ENCODE results near the gene DEGS2.
A peak's percentile ranks its signal among the peaks of the same experiment; 100 is the strongest.

Gene DEGS2

DNA sequence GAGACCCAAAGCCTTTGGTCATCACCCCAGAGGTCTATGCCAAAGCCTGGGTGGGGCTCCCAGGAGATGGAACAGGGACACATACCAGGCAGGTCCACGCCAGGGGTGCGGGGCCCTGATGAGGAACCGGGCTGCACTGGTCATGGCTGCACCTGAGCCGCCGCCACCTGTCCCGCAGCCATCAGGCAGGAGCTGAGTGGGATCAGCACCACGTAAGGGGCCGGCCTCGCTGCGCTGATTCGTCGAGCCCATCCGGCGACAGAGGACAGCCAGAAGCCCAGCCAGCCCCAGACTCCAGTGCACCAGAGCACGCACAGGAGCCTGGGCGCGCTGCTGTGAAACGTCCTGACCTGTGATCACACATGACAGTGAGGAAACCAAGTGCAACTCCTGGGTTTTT, 15.9 kb downstream of the DEGS2 start:
- Mint-ChIP-seq H3K36me3 (ENCODE audit: low read depth) (peaks cover 3% of the 10 kb centered on the region), H3K9me3 (no peaks in the 10 kb centered on the region), H3K27ac (no peak overlapping the region), H3K4me3 (no peak overlapping the region), H3K27me3 (ENCODE audit: low read depth) (no peaks in the 10 kb centered on the region), H3K4me1 (peaks cover 13% of the 10 kb centered on the region)
- no peak for TF ChIP-seq CTCF (IDR thresholded peaks at IDR 0.05; ENCODE audit: unreplicated experiment in 3 of 3)

DNA sequence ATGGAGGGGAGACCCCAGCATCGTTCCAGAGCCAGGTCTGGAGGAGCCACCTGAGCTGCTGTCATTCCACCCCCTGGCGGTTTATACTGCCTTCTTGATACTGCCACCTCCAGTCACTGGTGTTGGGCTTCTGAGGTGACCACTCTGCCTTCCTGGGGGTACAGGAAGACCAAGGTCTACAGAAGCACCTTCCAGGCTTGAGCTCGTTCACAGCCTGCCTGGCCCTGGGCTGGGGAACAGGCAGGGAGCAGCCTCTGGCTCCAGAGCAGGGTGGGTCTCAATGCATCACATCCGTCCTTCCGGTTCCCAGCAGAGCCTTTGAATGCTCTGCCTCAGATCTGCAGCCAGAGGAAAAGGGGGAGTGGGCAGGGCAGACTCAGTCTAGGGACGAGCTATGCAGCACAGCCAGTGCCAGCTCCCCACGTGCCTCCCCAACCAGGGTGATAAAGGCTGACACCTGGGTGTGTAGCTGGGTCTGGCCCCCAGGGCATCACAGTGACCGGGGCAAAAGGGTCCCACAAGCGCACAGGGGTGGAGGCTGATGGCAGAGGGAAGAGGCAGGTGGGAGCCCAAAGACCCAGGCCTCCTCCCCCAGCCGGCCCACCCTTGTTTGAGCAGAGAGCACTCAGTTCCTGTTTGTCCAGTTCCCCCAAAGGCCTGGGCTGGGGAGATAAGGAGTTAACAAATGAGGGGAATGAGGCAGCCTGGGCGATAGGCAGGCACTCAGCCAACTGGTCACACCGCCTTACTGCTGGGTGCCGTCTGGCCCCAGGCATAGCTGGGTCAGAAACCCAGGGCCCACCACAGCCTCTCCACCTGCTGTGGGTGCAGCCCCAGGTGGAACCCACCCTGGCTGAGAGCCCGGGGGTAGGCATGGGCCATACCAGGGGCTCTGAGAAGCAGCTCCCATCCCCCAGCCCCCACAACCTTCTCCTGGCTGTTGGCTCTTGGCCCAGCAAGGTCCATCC, 17.1 kb downstream of the DEGS2 start:
- H3K9me3 Mint-ChIP-seq = no peaks in the 10 kb centered on the region
- no peak for TF ChIP-seq CTCF (IDR thresholded peaks at IDR 0.05; ENCODE audit: unreplicated experiment in 3 of 3)
- H3K36me3 Mint-ChIP-seq (ENCODE audit: low read depth) = peaks cover 6% of the 10 kb centered on the region
- no peaks in the 10 kb centered on the region for H3K27me3 Mint-ChIP-seq (ENCODE audit: low read depth)
- no peak overlapping the region for H3K4me3 Mint-ChIP-seq
- peak overlapping the region; percentile 53 to 75 (median 72) for H3K27ac Mint-ChIP-seq
- H3K4me1 Mint-ChIP-seq = peaks cover 13% of the 10 kb centered on the region

DNA sequence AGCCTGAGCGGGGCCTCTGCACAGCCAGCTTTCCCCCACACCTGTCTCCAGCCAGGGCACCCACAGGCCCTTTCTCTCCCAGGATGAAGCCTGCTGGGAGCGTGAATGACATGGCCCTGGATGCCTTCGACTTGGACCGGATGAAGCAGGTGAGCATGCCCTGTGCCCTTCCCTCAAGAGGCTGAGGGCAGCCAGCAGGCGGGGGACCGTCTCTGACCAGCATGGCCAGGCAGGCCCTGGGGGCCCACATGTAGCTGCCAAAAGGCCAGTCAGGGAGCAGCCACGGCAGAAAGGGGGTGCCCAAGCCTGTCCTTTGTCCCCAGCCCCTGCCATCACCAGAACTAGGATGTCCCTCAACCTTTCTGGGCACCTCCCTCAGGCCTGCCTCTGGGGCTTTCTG, 18.3 kb downstream of the DEGS2 start:
- Mint-ChIP-seq H3K4me3 (no peak overlapping the region), H3K27me3 (ENCODE audit: low read depth) (no peaks in the 10 kb centered on the region), H3K9me3 (no peaks in the 10 kb centered on the region), H3K4me1 (peaks cover 21% of the 10 kb centered on the region), H3K36me3 (ENCODE audit: low read depth) (peaks cover 14% of the 10 kb centered on the region), H3K27ac (peak overlapping the region; percentile 62 to 68 (median 67))
- no peak for TF ChIP-seq CTCF (IDR thresholded peaks at IDR 0.05; ENCODE audit: unreplicated experiment in 3 of 3)

GRCh38 chr14:100140452-100141078, 18.9 kb downstream of the DEGS2 start:
- H3K4me1 Mint-ChIP-seq = peaks cover 22% of the 10 kb centered on the region
- no peaks in the 10 kb centered on the region for H3K9me3 Mint-ChIP-seq
- H3K27ac Mint-ChIP-seq = peak overlapping the region; percentile 62 to 68 (median 67)
- H3K4me3 Mint-ChIP-seq = no peak overlapping the region
- H3K36me3 Mint-ChIP-seq (ENCODE audit: low read depth) = peaks cover 14% of the 10 kb centered on the region
- H3K27me3 Mint-ChIP-seq (ENCODE audit: low read depth) = no peaks in the 10 kb centered on the region
- peak; percentile 35 to 47 (median 44) for TF ChIP-seq CTCF (IDR thresholded peaks at IDR 0.05; ENCODE audit: unreplicated experiment in 3 of 3)

DNA sequence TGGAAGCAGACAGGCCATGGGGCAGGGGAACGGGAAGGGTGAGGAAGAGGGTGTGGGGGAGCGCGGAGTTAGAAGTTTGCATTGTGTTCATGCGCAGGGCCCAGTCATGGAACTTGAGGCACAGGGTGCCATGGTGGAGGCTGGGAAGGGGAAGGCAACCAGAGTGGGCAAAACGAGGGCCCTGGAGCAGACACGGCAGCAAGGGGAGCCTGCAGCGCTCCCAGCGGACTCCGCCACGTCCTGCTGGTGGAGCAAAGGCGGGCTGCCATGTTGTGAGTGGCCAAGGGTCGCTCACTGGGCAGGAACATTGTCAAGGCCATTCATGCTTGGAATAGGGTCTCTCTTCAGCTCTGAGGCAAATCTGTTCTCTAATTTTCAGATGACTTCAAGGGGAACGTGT, 20.5 kb downstream of the DEGS2 start:
- Mint-ChIP-seq H3K4me1 (peaks cover 28% of the 10 kb centered on the region), H3K4me3 (no peak overlapping the region), H3K27ac (no peak overlapping the region), H3K9me3 (no peaks in the 10 kb centered on the region), H3K36me3 (ENCODE audit: low read depth) (peaks cover 24% of the 10 kb centered on the region), H3K27me3 (ENCODE audit: low read depth) (no peaks in the 10 kb centered on the region)
- TF ChIP-seq CTCF (IDR thresholded peaks at IDR 0.05; ENCODE audit: unreplicated experiment in 3 of 3) = no peak

All from nephron (organoid).